SIG-M5 treated with dmso at 0.1 percent for 504 hours (cell line): ENCODE data around the gene ATP8A2.
"Not testable (repeated sequence)": the region's sequence is repeated elsewhere in the genome, so short reads cannot be mapped to it uniquely, and the experiment has no call there.

Source experiments
- DNase-seq: peaks from one replicate; lab custom pipeline; 2025; ENCODE audit not compliant: unreplicated experiment; lab: John Stamatoyannopoulos, UW

ATP8A2 gene

GRCh38 chr13:25457566-25457965, 85.8 kb downstream of the ATP8A2 start:
- no peak for DNase-seq

- no peak for DNase-seq
Measured at GRCh38 chr13:25462301-25463125, 90.7 kb downstream of the ATP8A2 start.

- no peak for DNase-seq
Measured at GRCh38 chr13:25463496-25463895, 91.7 kb downstream of the ATP8A2 start.

- DNase-seq, result no peak
Measured at GRCh38 chr13:25466880-25467279, 95.1 kb downstream of the ATP8A2 start.

- no peak for DNase-seq
Measured at GRCh38 chr13:25468325-25469168, 96.8 kb downstream of the ATP8A2 start.

- no peak for DNase-seq
Measured at GRCh38 chr13:25469169-25469525, 97.4 kb downstream of the ATP8A2 start.

GRCh38 chr13:25473864-25474263, 102.1 kb downstream of the ATP8A2 start:
- DNase-seq, result no peak

- no peak for DNase-seq
Measured at GRCh38 chr13:25478186-25478585, 106.4 kb downstream of the ATP8A2 start.

GRCh38 chr13:25489238-25489637, 117.5 kb downstream of the ATP8A2 start:
- DNase-seq, result no peak

- no peak for DNase-seq
Measured at GRCh38 chr13:25490236-25490635, 118.5 kb downstream of the ATP8A2 start.

GRCh38 chr13:25493931-25494640, 122.3 kb downstream of the ATP8A2 start:
- DNase-seq, result no peak

- no peak for DNase-seq
Measured at GRCh38 chr13:25494698-25495411, 123.1 kb downstream of the ATP8A2 start.

- no peak for DNase-seq
Measured at GRCh38 chr13:25501231-25501630, 129.5 kb downstream of the ATP8A2 start.

- no peak for DNase-seq
Measured at GRCh38 chr13:25502031-25502430, 130.3 kb downstream of the ATP8A2 start.

GRCh38 chr13:25502551-25502950, 130.8 kb downstream of the ATP8A2 start:
- no peak for DNase-seq

GRCh38 chr13:25503856-25504255, 132.1 kb downstream of the ATP8A2 start:
- no peak for DNase-seq

- DNase-seq, result no peak
Measured at GRCh38 chr13:25507841-25508240, 136.1 kb downstream of the ATP8A2 start.

GRCh38 chr13:25513060-25513459, 141.3 kb downstream of the ATP8A2 start:
- not testable (repeated sequence) for DNase-seq

GRCh38 chr13:25518441-25518840, 146.7 kb downstream of the ATP8A2 start:
- DNase-seq, result no peak

- DNase-seq, result no peak
Measured at GRCh38 chr13:25525884-25526283, 154.1 kb downstream of the ATP8A2 start.

GRCh38 chr13:25528266-25528665, 156.5 kb downstream of the ATP8A2 start:
- no peak for DNase-seq
